Omental fat pad (tissue), 4 donors: ENCODE data around the gene CENPM. TPM values are rescaled to one million over a fixed set of nuclear protein-coding genes. Genes with fewer than 3 reads are reported as not detected.

ENCODE experiments used
- ATAC-seq: fragments of 150-250 bp; one replicate; pipeline ENCODE4 v1.9.1; 2016; ENCODE audit warnings: mild to moderate bottlenecking, moderate library complexity; ENCODE audit not compliant: low FRiP score
- DNase-seq: peaks from one replicate; pipeline ENCODE4 v3.0.0-alpha.2; 2019; ENCODE audit warnings: low spot score
- total RNA-seq, 4 donors: library from RNA; depleted of rRNA; stranded (reverse); fragments of >200 nt; gene quantifications; one replicate each; pipeline ENCODE4 v1.1.0, GENCODE V29; 2016
- TF ChIP-seq, protein P1 (sequence below), 3 donors: fragments of 450-650 bp; IDR thresholded peaks; one replicate each; pipeline ENCODE4 v1.5.1; 2016 to 2017; ENCODE audit warnings: antibody characterized with exemption in 3 of 3, mild to moderate bottlenecking in 3 of 3, moderate library complexity in 2 of 3

Gene CENPM
- total RNA-seq, 4 donors from 2014 or later, result 0.84 to 5.4 TPM; not detected in 2

DNA sequence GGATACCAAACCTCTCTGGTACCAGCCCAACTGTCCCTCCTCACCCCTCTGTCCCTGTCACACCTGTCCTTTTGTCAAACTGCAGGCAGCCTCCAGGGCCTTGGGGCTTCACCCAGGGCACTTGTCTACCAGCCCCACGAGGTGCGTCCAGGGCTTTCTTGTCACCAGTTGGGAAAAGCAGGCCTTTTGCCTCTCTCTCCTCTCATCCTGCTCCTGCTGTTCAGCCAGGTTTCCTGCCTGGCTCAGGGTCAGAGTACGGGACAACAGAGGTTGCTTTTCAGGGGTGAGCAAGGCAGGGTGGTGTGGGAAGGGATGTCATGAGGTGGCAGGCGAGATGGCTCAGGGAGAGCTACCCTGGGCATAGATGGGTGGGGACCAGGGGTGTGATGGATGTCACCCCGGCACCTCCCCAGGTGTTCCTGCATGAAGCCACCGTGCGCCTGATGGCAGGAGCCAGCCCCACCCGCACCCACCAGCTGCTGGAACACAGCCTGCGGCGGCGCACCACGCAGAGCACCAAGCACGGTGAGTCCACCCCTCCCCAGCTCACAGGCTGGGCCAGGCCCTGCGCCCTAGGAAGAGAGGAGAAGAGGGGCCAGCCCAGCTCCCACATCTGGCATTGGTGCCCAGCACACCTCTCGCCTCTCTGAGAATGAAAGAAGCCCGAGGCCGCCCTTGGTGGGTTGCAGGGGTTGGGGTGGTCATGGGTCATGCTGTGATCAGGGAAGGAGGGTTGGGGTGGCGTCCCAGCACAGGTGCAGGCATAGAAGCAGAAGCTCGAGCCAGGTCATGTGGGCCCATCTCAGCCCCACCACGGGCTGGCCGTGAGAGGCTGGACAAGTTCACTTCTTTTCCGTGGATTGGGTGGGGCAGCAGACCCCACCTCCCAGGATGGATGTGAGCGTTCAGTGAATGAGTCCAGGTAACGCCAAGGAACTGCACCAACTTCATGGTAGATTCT is 42.2 kb downstream of the CENPM start:
- TF ChIP-seq, protein P1, sequence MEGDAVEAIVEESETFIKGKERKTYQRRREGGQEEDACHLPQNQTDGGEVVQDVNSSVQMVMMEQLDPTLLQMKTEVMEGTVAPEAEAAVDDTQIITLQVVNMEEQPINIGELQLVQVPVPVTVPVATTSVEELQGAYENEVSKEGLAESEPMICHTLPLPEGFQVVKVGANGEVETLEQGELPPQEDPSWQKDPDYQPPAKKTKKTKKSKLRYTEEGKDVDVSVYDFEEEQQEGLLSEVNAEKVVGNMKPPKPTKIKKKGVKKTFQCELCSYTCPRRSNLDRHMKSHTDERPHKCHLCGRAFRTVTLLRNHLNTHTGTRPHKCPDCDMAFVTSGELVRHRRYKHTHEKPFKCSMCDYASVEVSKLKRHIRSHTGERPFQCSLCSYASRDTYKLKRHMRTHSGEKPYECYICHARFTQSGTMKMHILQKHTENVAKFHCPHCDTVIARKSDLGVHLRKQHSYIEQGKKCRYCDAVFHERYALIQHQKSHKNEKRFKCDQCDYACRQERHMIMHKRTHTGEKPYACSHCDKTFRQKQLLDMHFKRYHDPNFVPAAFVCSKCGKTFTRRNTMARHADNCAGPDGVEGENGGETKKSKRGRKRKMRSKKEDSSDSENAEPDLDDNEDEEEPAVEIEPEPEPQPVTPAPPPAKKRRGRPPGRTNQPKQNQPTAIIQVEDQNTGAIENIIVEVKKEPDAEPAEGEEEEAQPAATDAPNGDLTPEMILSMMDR (IDR thresholded peaks at IDR 0.05), result no peak
- DNase-seq, result no peak
- ATAC-seq, result no peak

DNA sequence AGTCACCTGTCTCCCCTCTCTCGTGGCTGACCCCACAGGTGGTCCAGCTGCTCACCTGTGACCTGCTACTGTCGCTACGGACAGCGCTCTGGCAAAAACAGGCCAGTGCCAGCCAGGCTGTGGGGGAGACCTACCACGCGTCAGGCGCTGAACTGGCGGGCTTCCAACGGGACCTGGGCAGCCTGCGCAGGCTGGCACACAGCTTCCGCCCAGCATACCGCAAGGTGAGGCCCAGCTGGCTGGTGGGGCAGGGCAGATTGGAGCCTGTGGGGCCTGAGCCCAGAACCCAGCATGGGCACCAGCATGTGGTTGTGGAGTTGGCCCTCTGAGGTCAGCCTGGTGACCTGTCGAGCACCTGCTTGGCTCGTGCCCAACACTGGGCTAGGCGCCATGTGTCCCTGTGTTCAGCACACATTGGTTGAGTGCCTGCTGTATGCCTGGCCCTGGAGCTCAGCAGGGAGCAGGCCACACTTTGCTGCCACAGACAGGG is 44.0 kb downstream of the CENPM start:
- ATAC-seq, result no peak
- TF ChIP-seq, protein P1 (IDR thresholded peaks at IDR 0.05), result no peak
- no peak for DNase-seq

DNA sequence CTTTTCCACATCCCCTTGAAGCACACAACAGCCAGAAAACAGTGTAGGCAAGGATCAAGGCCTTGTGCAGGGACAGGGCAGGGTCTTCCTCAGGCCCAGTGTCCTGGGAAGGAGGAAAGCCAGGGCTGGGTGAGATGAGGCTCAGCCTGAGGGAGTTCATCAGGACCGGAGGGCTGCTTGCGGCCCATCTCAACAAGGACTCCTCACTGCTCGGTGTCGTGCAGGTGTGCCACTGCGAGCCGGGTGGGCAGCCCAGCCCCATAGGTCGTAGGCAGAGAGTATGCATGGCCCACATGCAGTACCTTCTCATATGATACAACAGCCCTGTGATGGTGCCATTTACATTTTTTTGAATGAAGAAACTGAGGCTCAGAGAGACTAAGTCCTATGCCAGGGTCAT is 44.9 kb downstream of the CENPM start:
- TF ChIP-seq, protein P1 (IDR thresholded peaks at IDR 0.05), result no peak
- no peak for DNase-seq
- ATAC-seq, result no peak

DNA sequence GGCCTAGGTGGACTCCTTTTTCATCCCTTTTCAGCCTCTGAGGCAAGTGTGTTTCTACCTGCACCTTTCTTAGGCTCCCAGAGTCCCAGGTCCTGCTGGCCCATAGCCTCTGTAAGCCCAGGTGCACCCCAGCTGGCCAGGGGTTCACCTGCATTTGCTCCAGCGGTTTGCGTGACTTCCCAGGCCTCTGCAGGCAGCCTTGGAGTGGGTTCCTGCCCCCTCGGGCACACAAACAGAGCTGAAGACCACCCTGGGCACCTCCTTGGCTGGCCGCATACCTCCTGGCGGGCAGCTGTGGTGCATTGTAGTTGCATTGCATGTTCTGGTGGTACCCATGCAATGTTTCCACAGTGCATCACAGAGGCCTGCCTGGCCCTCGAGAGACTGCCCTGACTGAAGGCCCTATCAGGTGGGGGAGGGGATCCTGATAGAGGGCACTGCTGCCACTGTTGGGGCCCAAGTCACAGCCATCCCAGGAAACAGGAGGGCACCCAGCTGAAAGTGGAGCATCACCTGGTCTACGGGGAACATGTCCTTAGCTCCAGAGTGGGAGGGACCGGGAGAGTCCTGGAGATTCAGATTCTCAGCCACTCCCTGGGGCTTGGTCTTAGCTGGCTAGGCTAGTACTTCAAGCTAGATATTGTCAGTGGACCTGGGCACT is 46.2 kb downstream of the CENPM start:
- DNase-seq (no peak), ATAC-seq (no peak)
- TF ChIP-seq, protein P1 (IDR thresholded peaks at IDR 0.05), result no peak

DNA sequence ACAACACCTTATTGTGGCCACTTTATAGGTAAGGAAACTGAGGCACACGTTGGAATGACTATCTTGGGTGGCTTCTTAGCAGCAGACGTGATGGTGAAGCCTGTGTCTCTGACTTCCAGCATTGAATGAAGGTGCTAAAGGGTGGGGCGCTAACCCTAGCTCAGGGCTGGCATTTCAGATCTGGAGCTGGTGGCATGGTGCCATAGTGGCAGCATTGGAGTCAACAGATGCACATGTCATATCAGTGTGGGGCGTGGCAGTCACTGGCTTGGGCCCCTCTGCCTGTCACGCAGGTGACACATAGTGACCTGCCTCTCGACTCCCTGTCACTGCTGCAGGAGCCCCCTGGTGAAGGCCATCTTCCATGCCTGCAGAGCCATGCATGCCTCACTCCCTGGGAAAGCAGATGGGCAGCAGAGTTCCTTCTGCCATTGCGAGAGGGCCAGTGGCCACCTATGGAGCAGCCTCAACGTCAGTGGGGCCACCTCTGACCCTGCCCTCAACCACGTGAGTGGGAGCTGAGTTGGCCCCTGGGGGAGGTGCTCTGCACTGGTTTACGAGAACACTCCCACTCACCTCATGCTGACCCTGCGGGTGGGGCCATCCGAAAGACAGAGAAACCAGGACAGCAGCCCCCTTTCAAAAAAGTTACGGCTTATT is 46.8 kb downstream of the CENPM start:
- DNase-seq, result no peak
- TF ChIP-seq, protein P1 (IDR thresholded peaks at IDR 0.05), result no peak
- no peak for ATAC-seq

DNA sequence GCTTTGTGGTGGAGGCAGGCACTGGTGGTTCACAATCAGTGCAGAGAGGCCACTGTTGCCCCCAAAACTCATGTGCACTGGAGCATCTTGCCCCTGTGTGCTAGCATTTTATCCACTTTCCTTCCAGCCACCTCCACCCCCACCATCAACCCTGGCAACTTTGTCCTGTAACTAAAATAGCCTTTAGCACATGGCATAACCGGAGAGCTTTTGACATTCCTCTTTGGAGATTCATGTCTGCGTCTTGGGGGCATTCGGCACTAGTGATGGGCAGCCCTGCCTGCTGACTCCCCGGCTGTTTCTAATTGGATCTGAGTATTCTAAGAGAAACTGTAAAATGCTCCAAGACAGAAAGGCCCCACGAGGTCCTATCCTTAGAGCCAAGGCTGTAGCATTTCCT is 47.8 kb downstream of the CENPM start:
- no peak for ATAC-seq
- TF ChIP-seq, protein P1 (IDR thresholded peaks at IDR 0.05), result no peak

More for the DNA sequence above, 47.8 kb downstream of the CENPM start:
- DNase-seq, result no peak
